Measurements from ENCODE around the gene STRA6.

Gene STRA6

DNA sequence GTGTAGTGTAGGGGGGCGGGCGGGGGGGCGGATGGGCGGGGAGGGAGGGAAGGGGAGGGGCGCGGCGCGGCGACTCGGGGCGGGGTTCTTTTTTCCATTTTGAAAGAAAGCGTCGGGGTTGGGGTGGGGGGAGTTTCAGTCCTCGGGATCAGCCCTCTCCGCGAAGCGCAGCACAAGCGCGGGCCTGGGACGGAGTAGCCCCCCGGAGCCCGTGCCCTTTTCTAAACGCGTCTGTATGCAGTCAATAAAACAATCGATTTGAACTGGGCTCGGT lies 66.1 kb downstream of the STRA6 start:
- no peak for TF ChIP-seq POLR2A (IDR thresholded peaks at IDR 0.05; ENCODE audit: low read depth, low read length)
- no peak for FAIRE-seq
- DNase-seq (ENCODE audit: insufficient read length, low spot score) = no peak

DNA sequence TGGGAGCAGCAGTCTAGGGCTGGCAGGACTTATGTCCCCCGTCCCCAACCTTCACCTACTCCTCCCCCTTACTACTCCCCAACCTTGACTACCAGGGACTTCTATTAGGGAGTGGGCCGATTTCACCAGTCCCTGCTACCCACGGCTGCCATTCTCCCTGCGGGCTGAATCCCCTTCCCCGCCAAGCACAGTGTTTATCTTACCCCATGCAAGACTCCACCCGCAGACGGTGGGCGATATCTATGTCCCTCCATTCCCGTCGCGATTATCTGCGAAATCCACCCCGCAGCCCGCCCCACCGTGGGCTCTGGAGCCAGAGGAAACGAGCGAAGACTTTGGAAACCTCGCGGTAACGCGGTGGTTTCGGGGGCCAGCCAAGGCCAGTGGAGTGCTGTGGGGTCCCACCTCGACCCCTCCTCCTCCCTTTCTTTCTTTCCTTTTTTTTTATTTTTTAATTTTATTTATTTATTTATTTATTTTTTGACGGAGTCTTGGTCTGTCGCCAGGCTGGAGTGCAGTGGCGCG lies 67.5 kb downstream of the STRA6 start:
- DNase-seq (ENCODE audit: insufficient read length, low spot score) = no peak
- no peak for FAIRE-seq
- TF ChIP-seq POLR2A (IDR thresholded peaks at IDR 0.05; ENCODE audit: low read depth, low read length) = no peak

DNA sequence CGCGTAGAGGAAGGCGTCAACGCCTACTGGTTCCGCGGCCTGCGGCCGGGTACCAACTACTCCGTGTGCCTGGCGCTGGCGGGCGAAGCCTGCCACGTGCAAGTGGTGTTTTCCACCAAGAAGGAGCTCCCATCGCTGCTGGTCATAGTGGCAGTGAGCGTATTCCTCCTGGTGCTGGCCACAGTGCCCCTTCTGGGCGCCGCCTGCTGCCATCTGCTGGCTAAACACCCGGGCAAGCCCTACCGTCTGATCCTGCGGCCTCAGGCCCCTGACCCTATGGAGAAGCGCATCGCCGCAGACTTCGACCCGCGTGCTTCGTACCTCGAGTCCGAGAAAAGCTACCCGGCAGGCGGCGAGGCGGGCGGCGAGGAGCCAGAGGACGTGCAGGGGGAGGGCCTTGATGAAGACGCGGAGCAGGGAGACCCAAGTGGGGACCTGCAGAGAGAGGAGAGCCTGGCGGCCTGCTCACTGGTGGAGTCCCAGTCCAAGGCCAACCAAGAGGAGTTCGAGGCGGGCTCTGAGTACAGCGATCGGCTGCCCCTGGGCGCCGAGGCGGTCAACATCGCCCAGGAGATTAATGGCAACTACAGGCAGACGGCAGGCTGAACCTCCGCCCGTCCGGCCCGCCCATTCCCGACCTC lies 68.1 kb downstream of the STRA6 start:
- no peak for TF ChIP-seq POLR2A (IDR thresholded peaks at IDR 0.05; ENCODE audit: low read depth, low read length)
- no peak for DNase-seq (ENCODE audit: insufficient read length, low spot score)
- no peak for FAIRE-seq

DNA sequence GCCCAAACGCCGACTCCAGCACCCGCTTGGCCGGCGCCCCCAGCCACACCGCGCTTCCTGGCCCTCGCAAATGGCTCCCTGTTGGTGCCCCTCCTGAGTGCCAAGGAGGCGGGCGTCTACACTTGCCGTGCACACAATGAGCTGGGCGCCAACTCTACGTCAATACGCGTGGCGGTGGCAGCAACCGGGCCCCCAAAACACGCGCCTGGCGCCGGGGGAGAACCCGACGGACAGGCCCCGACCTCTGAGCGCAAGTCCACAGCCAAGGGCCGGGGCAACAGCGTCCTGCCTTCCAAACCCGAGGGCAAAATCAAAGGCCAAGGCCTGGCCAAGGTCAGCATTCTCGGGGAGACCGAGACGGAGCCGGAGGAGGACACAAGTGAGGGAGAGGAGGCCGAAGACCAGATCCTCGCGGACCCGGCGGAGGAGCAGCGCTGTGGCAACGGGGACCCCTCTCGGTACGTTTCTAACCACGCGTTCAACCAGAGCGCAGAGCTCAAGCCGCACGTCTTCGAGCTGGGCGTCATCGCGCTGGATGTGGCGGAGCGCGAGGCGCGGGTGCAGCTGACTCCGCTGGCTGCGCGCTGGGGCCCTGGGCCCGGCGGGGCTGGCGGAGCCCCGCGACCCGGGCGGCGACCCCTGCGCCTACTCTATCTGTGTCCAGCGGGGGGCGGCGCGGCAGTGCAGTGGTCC lies 68.7 kb downstream of the STRA6 start:
- FAIRE-seq (no peak), DNase-seq (ENCODE audit: insufficient read length, low spot score) (no peak)
- TF ChIP-seq POLR2A (IDR thresholded peaks at IDR 0.05; ENCODE audit: low read depth, low read length) = no peak

DNA sequence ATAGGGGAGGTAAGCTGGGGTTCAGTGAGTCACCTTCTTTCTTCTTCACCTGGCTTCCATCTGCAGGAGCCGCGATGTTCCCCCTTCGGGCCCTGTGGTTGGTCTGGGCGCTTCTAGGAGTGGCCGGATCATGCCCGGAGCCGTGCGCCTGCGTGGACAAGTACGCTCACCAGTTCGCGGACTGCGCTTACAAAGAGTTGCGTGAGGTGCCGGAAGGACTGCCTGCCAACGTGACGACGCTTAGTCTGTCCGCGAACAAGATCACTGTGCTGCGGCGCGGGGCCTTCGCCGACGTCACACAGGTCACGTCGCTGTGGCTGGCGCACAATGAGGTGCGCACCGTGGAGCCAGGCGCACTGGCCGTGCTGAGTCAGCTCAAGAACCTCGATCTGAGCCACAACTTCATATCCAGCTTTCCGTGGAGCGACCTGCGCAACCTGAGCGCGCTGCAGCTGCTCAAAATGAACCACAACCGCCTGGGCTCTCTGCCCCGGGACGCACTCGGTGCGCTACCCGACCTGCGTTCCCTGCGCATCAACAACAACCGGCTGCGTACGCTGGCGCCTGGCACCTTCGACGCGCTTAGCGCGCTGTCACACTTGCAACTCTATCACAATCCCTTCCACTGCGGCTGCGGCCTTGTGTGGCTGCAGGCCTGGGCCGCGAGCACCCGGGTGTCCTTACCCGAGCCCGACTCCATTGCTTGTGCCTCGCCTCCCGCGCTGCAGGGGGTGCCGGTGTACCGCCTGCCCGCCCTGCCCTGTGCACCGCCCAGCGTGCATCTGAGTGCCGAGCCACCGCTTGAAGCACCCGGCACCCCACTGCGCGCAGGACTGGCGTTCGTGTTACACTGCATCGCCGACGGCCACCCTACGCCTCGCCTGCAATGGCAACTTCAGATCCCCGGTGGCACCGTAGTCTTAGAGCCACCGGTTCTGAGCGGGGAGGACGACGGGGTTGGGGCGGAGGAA lies 69.6 kb downstream of the STRA6 start:
- no peak for TF ChIP-seq POLR2A (IDR thresholded peaks at IDR 0.05; ENCODE audit: low read depth, low read length)
- FAIRE-seq (no peak), DNase-seq (ENCODE audit: insufficient read length, low spot score) (no peak)

DNA sequence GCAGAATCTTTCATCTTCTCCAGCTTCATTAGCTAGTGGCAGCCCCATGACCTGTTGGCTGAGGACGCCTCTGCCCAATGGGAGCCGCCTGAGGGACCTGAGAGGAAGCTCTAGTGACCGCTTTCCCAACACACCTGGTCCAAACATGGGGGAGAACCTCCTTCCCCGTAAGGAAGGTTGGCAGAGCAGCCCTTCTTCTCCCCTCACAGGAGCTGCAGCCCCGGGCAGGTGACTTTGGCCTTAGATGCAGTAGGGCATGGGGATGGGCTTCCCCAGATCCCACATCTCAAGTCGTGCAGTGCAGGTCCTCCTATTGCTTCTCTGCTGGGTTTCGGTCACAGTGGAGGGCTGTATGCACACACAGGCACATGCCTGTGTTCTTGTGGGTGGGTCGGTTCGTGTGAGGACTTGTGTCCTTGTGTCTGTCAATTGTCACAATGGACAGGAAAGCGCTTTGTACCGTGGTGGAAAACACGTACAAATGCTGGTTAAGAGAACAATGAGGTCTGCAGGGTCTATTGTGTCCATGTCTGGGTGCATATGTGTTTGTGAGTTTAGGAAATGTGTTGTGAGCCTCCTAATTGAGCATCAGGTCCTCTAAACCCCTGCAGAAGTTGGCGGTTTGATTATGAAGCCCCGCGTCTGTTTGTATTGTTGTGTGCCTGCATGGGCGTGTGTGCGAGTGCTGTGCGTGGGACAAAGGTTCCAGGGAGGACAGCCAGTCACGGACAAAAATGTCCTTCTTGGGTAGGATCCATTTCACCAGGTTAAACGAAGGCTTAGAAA lies 70.8 kb downstream of the STRA6 start:
- FAIRE-seq (no peak), DNase-seq (ENCODE audit: insufficient read length, low spot score) (no peak)
- no peak for TF ChIP-seq POLR2A (IDR thresholded peaks at IDR 0.05; ENCODE audit: low read depth, low read length)

DNA sequence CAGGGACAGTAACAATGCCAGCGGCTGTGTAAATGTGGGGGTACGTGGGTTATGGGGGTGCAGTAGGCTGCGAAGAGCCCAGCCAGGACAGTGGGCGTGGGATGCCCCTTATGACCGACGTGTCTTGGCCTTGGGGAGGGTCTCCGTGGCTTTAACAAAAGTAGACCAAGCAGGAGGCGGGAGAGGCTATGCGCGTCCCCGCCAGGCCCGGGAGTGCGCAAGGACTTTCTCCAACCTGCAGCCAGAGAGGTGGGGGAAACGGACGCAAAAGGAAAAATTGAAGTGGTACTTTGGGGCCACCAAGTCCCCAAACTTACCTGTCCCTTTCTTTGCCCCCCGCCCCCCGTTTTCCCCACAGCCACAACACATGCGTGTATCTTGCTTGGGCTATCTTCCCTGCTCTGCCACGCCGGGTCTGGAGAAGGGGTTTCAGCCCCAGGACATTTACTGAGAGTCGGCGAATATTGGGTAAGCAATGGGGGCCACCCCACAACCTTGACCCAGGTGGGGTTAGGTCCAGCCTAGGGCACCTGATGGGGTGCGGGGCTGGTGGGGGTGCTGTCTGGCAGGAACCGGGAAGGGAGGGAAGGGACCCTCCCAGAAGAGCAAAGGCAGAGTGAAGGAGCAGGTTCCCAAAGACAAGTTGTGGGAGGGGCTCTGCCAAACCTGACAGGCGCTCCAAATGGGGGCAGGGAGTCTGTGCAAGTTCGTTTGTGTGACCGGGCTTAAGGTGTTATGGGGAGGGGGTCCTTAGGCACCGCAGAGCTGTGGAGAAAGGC lies 71.5 kb downstream of the STRA6 start:
- no peak for DNase-seq (ENCODE audit: insufficient read length, low spot score)
- FAIRE-seq = no peak
- no peak for TF ChIP-seq POLR2A (IDR thresholded peaks at IDR 0.05; ENCODE audit: low read depth, low read length)

DNA sequence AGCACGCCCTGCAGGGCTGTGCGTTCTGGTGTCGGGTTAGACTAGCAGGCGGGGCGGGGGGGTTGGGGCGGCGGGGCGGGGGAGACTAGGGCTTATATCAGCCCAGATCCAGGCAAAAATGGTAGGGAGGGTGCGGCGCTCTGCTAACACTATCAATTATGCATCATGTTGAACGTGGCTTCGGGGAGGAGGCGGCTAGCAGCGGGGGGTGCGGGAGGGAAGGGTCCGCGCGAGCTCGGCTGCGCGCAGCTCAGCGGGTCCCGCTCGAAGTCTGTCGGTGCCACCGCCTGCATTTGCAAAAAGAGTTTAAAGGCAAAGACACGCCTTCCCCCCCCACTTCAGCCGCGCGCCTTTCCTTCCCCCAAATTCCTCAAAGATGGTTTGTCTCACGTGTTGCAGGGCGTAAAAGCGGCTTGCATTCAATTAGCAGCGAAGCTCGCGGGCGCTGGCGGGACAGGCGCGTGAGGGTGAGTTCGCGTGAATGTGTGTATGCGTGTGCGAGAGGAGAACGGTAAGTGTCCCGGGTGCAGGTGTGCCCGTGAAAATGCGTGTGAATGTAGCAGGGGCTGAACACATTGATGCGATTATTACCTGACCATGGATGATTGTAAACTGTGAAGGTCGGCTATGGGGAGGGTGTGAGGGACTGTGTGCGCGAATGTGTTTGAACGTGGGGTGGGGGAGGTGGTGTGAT lies 72.3 kb downstream of the STRA6 start, which contains the start of gene ISLR2:
ISLR2 (plus strand) TSS at position 432 of the 694 bp plus-strand sequence. CDS start 2,169 bp downstream, outside the sequence.
- no peak for FAIRE-seq
- TF ChIP-seq POLR2A (IDR thresholded peaks at IDR 0.05; ENCODE audit: low read depth, low read length) = no peak
- DNase-seq (ENCODE audit: insufficient read length, low spot score) = no peak

DNA sequence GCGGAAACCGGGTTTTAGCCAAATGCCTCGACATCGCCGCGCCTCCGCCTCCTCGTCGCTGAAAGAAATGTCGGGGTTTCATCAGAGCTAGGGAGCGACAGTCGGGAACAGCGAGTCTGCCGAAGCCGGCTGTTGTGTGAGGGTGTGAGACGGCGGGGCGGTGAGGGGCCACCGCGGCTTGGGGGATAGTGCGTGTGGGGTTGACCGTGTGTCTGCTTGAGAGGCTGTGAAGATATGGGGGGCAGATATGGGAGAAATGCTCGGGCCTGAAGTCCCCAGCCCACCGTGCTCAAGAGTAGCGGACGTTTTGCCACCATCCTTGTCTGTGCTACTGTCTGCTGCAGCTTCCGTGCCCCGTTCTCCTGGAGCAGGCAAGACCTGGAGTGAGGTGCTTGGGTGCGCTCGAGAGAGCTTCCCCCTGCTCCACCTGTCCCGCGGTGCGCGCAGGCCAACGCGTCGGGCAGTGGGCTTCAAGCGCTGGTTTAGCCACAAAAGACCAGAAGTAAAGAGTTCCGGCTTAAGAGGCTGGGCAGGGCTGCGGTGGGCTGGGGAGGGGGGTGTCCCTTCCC lies 72.9 kb downstream of the STRA6 start:
- no peak for DNase-seq (ENCODE audit: insufficient read length, low spot score)
- no peak for FAIRE-seq
- TF ChIP-seq POLR2A (IDR thresholded peaks at IDR 0.05; ENCODE audit: low read depth, low read length) = no peak
